ENCODE data around the gene OR13H1. TPM values are rescaled to one million over a fixed set of nuclear protein-coding genes. Genes with fewer than 3 reads are reported as not detected.

The OR13H1 gene, protein sequence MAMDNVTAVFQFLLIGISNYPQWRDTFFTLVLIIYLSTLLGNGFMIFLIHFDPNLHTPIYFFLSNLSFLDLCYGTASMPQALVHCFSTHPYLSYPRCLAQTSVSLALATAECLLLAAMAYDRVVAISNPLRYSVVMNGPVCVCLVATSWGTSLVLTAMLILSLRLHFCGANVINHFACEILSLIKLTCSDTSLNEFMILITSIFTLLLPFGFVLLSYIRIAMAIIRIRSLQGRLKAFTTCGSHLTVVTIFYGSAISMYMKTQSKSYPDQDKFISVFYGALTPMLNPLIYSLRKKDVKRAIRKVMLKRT
- total RNA-seq: not detected in 2 replicates

DNA sequence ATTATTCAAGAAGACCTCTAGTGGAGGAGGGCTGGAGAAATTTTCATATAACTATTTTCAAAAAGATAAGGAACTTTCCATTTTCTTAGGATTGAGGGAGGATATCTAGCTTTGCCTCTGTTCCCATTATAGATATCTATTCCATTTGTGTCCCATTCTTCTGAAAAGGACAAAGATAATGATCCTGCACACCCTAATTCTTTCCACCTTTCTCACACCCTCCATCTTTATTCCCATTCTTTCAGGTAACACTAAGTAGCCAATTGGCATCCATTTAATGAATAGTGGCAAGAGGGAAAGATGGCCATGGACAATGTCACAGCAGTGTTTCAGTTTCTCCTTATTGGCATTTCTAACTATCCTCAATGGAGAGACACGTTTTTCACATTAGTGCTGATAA is at the start of gene OR13H1:
Gene OR13H1, plus strand, starts transcription at position 301 of the 400 bp plus-strand sequence. Its CDS starts 0 bp downstream, at position 301.

